Measurements from ENCODE around the gene PPP2R3B. TPM values are rescaled to one million over a fixed set of nuclear protein-coding genes. Genes with fewer than 3 reads are reported as not detected.

Gene PPP2R3B
- total and polyA plus RNA-seq, 2 of the 13 experiments (the other 11 are each of a cell fraction or from before 2014, with no cell fraction given), result 17.0 to 21.4 TPM

DNA sequence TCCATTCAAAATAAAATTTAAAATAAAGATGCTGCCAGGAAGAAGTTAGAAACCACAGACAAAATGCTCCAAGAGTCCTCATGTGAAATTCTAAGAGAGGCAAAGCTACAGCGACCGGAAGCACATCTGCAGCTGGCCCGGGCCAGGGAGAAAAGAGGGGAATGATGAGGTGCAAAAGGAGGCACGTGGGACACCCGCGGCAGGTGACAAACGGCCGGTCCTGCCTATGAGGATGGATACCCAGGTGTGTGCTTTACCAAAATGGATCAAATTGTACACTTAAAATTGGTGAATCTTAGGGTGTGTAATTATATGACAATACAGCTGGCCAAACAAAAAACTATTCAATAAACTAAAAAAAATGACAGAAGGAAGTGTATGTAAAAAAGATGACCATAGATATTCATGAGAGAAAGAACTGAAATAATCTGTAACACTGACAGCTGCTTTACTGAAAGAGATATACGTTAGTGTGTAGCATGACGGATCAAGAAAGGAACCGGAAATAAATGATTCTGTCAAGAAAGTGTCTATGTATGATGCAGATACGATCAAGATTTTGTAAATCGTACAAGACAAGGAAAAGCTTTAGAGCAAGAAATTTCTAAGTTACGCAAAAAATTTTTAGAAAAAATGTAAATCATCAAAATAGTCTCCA is 29.5 kb downstream of the PPP2R3B start (continued):
- TF ChIP-seq ZNF710 (CRISPR knock-in tag; IDR thresholded peaks at IDR 0.05; ENCODE audit: borderline replicate concordance), result no peak
- no peak for TF ChIP-seq PRPF4 (IDR thresholded peaks at IDR 0.05; ENCODE audit: low read depth, low read length, poor library complexity, severe bottlenecking)
- TF ChIP-seq KAT8 (CRISPR knock-in tag; IDR thresholded peaks at IDR 0.05), result no peak
- TF ChIP-seq TAF15 (IDR thresholded peaks at IDR 0.05; ENCODE audit: low read depth, low read length, poor library complexity, severe bottlenecking), result no peak

DNA sequence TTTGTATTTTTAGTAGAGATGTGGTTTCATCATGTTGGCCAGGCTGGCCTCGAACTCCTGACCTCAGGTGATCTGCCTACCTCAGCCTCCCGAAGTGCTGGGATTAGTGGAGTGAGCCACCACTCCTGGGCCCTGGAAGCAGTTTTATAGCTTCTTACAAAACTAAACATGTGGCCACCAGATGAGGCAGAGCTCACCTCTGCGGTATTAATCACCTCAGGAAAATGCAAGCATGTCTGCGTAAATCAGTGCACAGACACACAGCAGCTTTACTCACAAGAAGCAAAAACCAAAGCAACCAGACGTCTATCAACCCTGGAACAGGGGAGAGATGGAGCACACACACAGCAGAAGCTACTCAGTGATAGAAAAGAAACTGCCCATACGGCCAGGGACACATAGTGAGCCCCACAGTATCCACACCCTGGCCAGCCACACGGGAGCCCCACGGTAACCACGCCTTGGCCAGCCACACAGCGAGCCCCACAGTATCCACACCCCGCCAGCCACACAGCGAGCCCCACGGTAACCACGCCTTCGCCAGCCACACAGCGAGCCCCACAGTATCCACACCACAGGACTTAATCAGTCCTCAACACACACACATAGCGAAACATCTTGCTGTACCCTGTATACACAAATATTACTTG is 30.2 kb downstream of the PPP2R3B start:
- intact Hi-C loops (cut with micrococcal nuclease; ENCODE audit: unreplicated experiment) (no loop called here), in situ Hi-C loops (cut with HindIII; ENCODE audit: extremely low pct_ligation_motif_present, low pct_unique_long_range_greater_than_20kb) (no loop called here)
- ChIA-PET POLR2A (no interaction called here), CTCF (ENCODE audit: low intra/inter-chr PET ratio, low total read pairs) (no interaction called here)
- no peak overlapping the region for H2AFZ ChIP-seq (ENCODE audit: low read length)
- BruUV-seq (replicated peaks), result no TSS peak
- no peak for DNase-seq (ENCODE audit: low spot score)
- no peaks in the 10 kb centered on the region for H3K9me3 ChIP-seq (ENCODE audit: low read length)
- no peak for TF ChIP-seq ZFX (CRISPR knock-in tag; IDR thresholded peaks at IDR 0.05; ENCODE audit: low read depth)
- H4K20me1 ChIP-seq (ENCODE audit: insufficient read depth, low read length), result no peaks in the 10 kb centered on the region
- no peak overlapping the region for H3K4me3 ChIP-seq (replicated peaks in 1 of 3; ENCODE audit: insufficient read depth in 1 of 3, low read depth in 2 of 3, low read length in 3 of 3)
- 99% methylated on average over 17 of the region's 17 CpGs for WGBS (ENCODE audit: low lambda C conversion rate)
- H3K4me1 ChIP-seq (ENCODE audit: insufficient read depth, low read length), result no peaks in the 10 kb centered on the region
- H3K27ac ChIP-seq (ENCODE audit: extremely low read length, insufficient read depth, low read length), result no peak overlapping the region
- no peak for FAIRE-seq
- H3K27me3 ChIP-seq (ENCODE audit: control insufficient read depth in 1 of 2, insufficient read depth in 2 of 2, low read length in 2 of 2), result no peaks in the 10 kb centered on the region
- no peak for ATAC-seq
- H3K36me3 ChIP-seq (replicated peaks in 1 of 2; ENCODE audit: control insufficient read depth in 1 of 2, insufficient read depth in 2 of 2, low read length in 2 of 2), result peaks cover 5 to 10% of the 10 kb centered on the region in 2 experiments; a peak in 3 of 5 replicates
- no peaks in the 10 kb centered on the region for H3K79me2 ChIP-seq (ENCODE audit: insufficient read depth, low read length)
- H3K4me2 ChIP-seq (ENCODE audit: low read depth, low read length), result no peak overlapping the region
- H3K9ac ChIP-seq (ENCODE audit: insufficient read depth, low read depth, low read length), result no peak overlapping the region

All from HepG2 (cell line).